ENCODE results near the gene SORCS2. TPM values are rescaled to one million over a fixed set of nuclear protein-coding genes. Genes with fewer than 3 reads are reported as not detected.

The SORCS2 gene
- total RNA-seq, 1 experiment from 2014 or later = 4.1 TPM

DNA sequence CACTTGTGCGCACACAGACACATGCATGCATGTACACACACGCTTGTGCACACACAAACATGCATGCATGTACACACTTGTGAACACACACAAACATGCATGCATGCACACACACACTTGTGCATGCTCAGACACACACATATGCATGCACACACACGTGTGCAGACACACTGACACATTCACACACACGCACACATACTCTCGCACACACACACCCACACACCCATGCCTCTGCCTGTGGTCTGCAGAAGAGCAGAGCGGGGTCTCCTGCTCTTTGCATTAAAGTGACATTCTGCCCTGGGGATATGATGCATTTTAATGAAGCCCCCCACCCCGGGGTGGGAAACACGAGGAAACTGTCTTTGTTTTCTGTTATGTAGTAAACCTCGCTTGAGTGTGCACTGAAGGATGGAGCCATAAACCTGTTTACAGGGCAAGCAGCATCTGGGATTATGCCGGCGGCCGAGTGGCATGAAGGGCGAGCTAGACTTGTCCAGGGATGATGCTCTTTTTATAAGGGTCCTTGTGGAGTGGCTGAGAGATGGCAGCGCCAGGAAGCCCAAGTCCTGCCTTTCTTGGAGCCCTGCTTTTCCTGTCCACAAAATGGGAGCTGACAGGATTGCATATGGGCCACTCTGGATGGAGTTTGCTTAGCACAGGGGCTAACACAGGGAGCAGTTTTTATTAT is 224.6 kb downstream of the SORCS2 start:
- no TSS peak for BruUV-seq (replicated peaks)
- no peaks in the 10 kb centered on the region for H3K9me3 ChIP-seq (ENCODE audit: low read length)
- CTCF ChIA-PET = no interaction called here
- H3K27me3 ChIP-seq (ENCODE audit: low read length) = no peaks in the 10 kb centered on the region
- H3K36me3 ChIP-seq (ENCODE audit: low read depth, low read length) = no peaks in the 10 kb centered on the region
- POLR2A ChIA-PET (ENCODE audit: unreplicated experiment) = no interaction called here
- H3K4me3 ChIP-seq (ENCODE audit: low read length) = no peak overlapping the region
- intact Hi-C loops (cut with micrococcal nuclease) = no loop called here
- no peaks in the 10 kb centered on the region for H3K4me1 ChIP-seq (ENCODE audit: insufficient read depth, low read length)
- DNase-seq (no peak), ATAC-seq (no peak)
- no peak overlapping the region for H3K9ac ChIP-seq (ENCODE audit: low read length)
- no peak overlapping the region for H2AFZ ChIP-seq (ENCODE audit: low read length)
- no peaks in the 10 kb centered on the region for H3K9me2 ChIP-seq (replicated peaks; ENCODE audit: low read length)
- H4K20me1 ChIP-seq (ENCODE audit: low read length) = no peaks in the 10 kb centered on the region
- TF ChIP-seq EZH2phosphoT487 (IDR thresholded peaks at IDR 0.05; ENCODE audit: borderline replicate concordance, low read length) = no peak
- TF ChIP-seq EZH2 (IDR thresholded peaks at IDR 0.05; ENCODE audit: low read length, unreplicated experiment) = no peak
- no peak overlapping the region for H3K4me2 ChIP-seq (ENCODE audit: low read length)
- no peak overlapping the region for H3K27ac ChIP-seq (ENCODE audit: low read length)
- no peaks in the 10 kb centered on the region for H3K79me2 ChIP-seq (ENCODE audit: low read length)
- H3F3A ChIP-seq (ENCODE audit: low read length, unreplicated experiment) = no peaks in the 10 kb centered on the region

DNA sequence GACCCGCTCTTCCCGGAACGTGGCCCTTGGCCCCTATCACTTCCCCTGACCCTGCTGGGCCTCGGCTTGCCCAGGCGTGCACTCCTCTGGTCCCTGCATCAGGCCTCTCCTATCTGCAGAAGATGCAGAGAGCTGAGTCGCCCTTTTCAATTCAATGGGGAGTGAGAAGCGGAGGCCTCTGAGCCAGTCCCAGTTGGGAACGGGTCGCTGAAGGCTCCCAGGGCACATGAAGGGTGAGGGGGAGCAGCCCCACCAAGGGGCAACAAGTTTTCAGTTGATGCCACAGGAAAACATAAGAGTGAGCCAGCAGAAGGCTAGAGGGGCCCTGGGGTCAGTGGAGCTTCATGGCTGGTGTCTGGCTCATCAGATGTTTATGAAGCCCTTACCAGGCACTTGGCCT is 225.3 kb downstream of the SORCS2 start:
- ATAC-seq = no peak
- H3K27me3 ChIP-seq (ENCODE audit: low read length) = no peaks in the 10 kb centered on the region
- BruUV-seq (replicated peaks) = no TSS peak
- TF ChIP-seq EZH2 (IDR thresholded peaks at IDR 0.05; ENCODE audit: low read length, unreplicated experiment) (no peak), EZH2phosphoT487 (IDR thresholded peaks at IDR 0.05; ENCODE audit: borderline replicate concordance, low read length) (no peak)
- TF ChIP-seq, protein P1, sequence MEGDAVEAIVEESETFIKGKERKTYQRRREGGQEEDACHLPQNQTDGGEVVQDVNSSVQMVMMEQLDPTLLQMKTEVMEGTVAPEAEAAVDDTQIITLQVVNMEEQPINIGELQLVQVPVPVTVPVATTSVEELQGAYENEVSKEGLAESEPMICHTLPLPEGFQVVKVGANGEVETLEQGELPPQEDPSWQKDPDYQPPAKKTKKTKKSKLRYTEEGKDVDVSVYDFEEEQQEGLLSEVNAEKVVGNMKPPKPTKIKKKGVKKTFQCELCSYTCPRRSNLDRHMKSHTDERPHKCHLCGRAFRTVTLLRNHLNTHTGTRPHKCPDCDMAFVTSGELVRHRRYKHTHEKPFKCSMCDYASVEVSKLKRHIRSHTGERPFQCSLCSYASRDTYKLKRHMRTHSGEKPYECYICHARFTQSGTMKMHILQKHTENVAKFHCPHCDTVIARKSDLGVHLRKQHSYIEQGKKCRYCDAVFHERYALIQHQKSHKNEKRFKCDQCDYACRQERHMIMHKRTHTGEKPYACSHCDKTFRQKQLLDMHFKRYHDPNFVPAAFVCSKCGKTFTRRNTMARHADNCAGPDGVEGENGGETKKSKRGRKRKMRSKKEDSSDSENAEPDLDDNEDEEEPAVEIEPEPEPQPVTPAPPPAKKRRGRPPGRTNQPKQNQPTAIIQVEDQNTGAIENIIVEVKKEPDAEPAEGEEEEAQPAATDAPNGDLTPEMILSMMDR (conservative IDR thresholded peaks at IDR 0.05; ENCODE audit: low read depth, low read length) = no peak
- POLR2A ChIA-PET (ENCODE audit: unreplicated experiment) = no interaction called here
- no peak overlapping the region for H3K4me2 ChIP-seq (ENCODE audit: low read length)
- intact Hi-C loops (cut with micrococcal nuclease) = no loop called here
- DNase-seq = no peak
- H3K4me1 ChIP-seq (ENCODE audit: insufficient read depth, low read length) = no peaks in the 10 kb centered on the region
- H3K36me3 ChIP-seq (ENCODE audit: low read depth, low read length) = no peaks in the 10 kb centered on the region
- no peaks in the 10 kb centered on the region for H3K79me2 ChIP-seq (ENCODE audit: low read length)
- H3K27ac ChIP-seq (ENCODE audit: low read length) = no peak overlapping the region
- no peaks in the 10 kb centered on the region for H3K9me2 ChIP-seq (replicated peaks; ENCODE audit: low read length)
- CTCF ChIA-PET = no interaction called here
- H3K9ac ChIP-seq (ENCODE audit: low read length) = no peak overlapping the region
- no peaks in the 10 kb centered on the region for H3K9me3 ChIP-seq (ENCODE audit: low read length)
- H2AFZ ChIP-seq (ENCODE audit: low read length) = no peak overlapping the region
- H3F3A ChIP-seq (ENCODE audit: low read length, unreplicated experiment) = no peaks in the 10 kb centered on the region
- no peaks in the 10 kb centered on the region for H4K20me1 ChIP-seq (ENCODE audit: low read length)
- H3K4me3 ChIP-seq (ENCODE audit: low read length) = no peak overlapping the region

DNA sequence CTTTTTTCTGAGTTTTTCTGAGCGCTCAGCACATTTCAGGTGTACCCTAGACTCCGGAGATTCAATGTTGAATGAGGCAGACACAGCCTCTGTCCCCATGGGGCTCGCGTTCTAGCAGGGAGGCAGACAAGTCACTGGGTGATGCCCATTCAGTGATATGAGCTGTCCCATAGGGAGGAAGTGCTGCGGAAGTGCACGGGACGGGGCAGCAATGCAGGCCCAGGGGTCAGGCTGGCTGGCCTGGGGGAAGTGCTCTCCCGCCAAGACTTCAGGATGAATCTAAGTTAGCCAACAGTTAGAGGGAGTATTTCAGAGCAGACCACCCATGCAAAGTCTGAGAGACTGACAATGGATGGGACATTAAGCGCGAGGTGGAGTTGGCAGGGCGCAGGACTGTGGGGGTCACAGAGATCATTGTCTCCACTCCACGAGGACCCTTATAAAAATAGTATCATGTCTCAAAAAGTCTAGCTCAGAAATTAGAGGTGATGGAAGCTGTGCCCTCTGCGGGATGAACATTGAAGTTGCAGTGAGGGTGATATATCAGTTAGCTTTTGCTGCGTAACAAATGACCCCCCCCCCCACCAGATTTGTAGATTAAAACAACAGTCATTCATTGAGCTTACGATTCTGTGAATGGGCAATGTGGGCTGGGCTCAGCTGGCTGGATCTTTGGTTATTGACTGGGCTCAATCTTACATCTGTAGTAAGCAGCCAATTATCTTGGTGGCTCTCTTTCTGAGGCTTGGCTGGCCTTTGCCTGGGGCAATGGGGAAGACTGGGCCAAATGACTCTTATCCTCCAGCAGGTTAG is 226.0 kb downstream of the SORCS2 start:
- no peak overlapping the region for H2AFZ ChIP-seq (ENCODE audit: low read length)
- ATAC-seq = no peak
- H3K9me3 ChIP-seq (ENCODE audit: low read length) = no peaks in the 10 kb centered on the region
- TF ChIP-seq EZH2 (IDR thresholded peaks at IDR 0.05; ENCODE audit: low read length, unreplicated experiment) (no peak), EZH2phosphoT487 (IDR thresholded peaks at IDR 0.05; ENCODE audit: borderline replicate concordance, low read length) (no peak)
- TF ChIP-seq, protein P1 (conservative IDR thresholded peaks at IDR 0.05; ENCODE audit: low read depth, low read length) = no peak
- no peaks in the 10 kb centered on the region for H3K36me3 ChIP-seq (ENCODE audit: low read depth, low read length)
- no peak for DNase-seq
- no peaks in the 10 kb centered on the region for H3F3A ChIP-seq (ENCODE audit: low read length, unreplicated experiment)
- no peaks in the 10 kb centered on the region for H3K4me1 ChIP-seq (ENCODE audit: insufficient read depth, low read length)
- no peaks in the 10 kb centered on the region for H3K27me3 ChIP-seq (ENCODE audit: low read length)
- no peak overlapping the region for H3K4me3 ChIP-seq (ENCODE audit: low read length)
- ChIA-PET CTCF (no interaction called here), POLR2A (ENCODE audit: unreplicated experiment) (no interaction called here)
- H3K27ac ChIP-seq (ENCODE audit: low read length) = no peak overlapping the region
- intact Hi-C loops (cut with micrococcal nuclease) = no loop called here
- no peak overlapping the region for H3K4me2 ChIP-seq (ENCODE audit: low read length)
- H3K9ac ChIP-seq (ENCODE audit: low read length) = no peak overlapping the region
- no TSS peak for BruUV-seq (replicated peaks)
- no peaks in the 10 kb centered on the region for H3K9me2 ChIP-seq (replicated peaks; ENCODE audit: low read length)
- H3K79me2 ChIP-seq (ENCODE audit: low read length) = no peaks in the 10 kb centered on the region
- no peaks in the 10 kb centered on the region for H4K20me1 ChIP-seq (ENCODE audit: low read length)

Measured in PC-3 (cell line).